HG02885 (cell line): ENCODE data around the gene GPR15LG.

ENCODE experiments used
- ATAC-seq: cut with Tn5 transposase; IDR thresholded peaks from one replicate; pipeline ENCODE4 v1.9.1; 2021; ENCODE audit warnings: mild to moderate bottlenecking; ENCODE audit not compliant: unreplicated experiment, poor library complexity

GPR15LG gene

DNA sequence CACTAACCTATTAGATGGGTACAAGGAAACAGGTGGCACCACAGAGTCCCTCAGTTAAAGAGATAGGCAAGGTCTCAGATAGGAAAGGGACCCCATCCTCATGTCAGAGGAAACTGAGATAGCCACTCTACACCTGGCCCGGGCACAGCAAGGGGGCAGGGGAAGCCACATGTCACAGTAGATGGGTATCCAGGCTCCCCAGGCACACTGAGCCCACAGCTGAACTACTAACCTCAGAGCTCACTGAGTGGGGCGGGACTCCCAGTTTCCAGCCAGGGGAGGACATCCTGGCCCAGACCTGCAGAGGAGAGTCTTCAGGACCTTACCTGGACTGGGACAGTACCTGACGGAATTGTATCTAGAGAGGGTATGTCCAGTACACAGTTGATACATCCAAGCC lies 17.0 kb downstream of the GPR15LG start:
- no peak for ATAC-seq

DNA sequence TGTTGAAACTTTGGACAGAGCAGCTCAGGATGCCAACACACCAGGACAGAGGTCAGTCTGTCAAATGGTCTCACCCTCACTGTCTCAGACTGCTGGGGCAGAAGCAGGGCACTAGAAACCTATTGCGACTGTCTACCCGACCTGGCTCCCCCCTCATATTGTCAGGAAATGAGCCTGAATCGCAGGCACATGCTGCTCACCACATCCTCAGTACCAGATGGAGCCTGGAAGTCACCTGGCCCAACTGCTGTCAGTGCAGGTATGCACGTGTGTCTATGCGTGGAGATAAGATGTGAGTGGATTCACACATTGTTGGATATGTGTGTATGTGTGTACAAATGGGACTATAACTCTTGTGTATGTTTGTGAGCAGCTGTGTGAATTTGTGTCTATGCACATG lies 17.5 kb downstream of the GPR15LG start:
- no peak for ATAC-seq

DNA sequence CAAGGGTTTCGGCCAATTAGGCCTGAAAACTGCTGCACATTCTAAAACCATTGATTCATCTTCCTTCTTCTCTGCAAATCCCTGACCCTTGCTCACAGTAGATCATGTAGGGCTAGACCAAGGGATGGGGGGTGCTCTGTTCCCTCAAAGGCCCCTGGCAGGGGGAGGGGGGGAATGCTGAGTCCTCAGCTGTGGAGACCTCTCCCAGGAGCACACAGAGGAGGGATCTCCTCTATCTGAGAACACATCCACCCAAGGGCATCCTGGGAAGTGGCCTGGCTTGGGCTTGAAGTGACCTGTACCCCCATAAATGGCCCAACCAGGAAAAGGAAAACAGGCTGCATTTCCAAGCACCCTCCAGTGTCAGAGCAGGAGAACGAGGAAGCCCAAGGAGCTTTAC lies 19.7 kb downstream of the GPR15LG start:
- no peak for ATAC-seq

DNA sequence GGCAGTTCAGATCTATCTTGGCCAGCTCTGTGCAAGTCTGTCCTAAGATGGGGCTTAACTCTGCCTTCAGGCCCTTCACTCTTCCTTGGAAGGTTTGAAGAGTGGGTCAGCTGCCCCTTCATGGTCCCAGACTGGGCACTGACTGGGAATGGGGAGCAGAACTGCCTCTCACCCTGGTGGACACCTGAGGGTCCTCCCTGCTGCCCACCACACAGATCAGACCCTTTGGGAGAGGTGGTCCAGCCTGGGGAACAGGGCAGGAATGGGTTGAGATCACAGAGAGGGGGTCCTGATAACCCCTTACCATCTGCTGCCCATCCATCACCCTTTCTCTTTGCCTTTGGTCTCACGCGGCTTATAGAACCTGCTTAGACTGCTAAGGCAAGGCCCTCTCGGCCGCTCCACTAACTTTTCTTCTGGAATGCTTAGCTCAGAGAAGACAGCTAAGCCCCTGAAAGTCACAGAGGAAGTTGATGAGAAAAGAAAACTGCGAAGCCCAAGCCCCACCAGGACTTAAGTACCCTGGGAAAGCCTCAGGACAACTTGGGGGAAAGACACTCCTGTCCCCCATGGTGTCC lies 20.3 kb downstream of the GPR15LG start:
- ATAC-seq: no peak

DNA sequence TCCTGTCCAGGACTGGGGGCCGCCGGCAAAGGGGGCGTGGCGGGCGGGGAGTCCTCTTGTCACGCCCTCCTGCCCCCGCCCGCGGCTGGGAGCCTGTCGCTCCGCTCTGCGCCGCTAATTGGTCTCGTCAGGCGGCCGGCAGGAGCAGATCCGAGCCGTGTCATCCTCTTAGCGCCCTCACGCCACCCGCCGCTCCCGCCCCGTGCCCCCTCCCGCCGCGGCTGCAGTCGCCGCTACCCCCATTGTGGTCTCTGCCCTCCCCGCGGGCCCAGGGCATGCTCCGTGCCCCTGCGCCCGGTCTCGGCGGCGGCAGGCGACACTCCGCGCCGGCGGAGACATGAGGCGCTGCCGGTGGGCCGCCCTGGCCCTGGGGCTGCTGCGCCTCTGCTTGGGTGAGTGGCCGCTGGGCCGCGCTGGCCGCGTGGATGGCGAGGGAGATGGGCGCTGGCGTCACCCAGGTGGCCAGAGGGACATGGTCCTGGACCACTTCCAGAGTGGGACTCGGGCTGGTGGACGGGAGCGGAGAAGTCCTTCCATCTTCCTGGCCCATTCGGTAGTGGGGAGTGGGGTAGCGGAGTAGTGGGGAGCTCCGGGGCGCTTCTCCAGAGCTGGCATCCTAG lies 20.9 kb downstream of the GPR15LG start, which contains the start of gene CDHR1:
TSS of gene CDHR1 (plus strand) at position 114 of the 620 bp plus-strand sequence. CDS start at position 338, 224 bp downstream.
- peak; percentile 75 for ATAC-seq

DNA sequence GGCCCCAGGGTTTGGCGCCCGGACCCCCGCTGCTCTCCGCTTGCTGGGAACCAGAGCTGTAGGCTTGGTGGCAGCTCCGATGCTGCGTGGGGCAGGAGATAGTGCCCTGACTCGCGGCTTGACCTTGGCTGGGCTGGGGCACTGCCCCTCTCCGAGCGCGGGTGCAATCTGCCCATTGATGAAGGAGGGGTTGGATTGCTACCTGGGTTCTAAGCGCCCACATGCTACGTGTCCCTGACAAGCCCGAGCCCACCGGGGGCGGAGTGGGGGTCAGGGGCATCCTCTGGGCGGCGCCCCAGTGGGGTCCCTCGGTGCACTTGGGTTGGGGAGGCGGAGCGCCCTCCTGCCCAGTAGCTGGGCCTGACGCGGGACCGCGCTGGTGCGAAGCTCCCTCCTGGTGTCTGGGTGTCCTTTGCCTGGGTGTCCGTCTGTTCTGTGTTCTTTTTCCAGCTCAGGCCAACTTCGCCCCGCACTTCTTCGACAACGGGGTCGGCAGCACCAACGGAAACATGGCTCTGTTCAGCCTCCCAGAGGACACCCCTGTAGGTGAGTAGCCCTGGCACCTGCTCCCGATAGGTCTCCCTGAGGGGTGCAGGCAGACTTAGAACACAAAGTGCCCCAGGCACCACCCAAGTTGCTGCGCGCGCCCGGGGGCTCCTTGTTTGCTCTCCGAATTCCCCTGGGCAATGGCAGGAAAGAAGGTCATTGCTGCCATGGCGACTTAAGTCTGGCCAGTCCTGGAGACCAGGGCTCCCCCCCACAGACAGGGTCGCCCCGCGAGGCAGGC lies 21.6 kb downstream of the GPR15LG start:
- no peak for ATAC-seq

DNA sequence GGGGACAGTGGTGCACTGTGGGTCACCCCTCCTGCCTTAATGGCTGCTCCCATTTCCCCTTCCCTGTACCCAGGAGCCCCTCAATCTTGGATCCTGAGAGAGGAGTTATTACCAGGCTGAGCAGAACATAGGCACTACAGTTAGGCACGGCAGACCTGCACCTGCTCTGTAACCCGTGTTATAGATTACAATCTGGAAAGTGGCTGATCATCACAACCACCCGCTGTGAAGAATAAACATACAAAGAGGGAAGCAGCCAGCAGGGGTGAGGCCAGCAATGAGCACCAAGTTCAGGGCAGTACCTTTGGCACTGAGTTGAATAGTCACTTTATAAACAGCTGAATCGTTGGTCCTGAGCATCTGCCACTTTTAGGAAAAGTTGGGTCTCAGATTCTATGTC lies 22.5 kb downstream of the GPR15LG start:
- ATAC-seq: no peak

DNA sequence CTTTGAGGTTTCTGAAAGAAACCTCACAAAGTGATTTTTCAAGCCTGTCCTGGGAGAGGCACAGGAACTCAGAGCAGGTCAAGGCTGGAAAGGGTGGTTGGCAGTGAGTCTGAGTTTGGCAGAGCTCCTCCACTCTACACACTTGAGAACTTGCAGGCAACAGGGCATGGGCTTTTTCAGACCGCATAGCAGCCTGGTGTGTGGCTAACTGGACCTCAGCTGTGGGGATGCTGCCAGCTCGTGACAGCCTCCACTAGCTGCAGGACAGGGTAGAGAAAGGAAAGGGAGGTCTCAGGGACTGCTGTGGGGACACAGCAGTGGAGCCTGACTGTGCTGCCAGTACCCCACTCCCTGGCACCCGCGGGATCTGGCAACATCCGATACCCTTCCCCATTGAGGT lies 23.3 kb downstream of the GPR15LG start:
- ATAC-seq: no peak

DNA sequence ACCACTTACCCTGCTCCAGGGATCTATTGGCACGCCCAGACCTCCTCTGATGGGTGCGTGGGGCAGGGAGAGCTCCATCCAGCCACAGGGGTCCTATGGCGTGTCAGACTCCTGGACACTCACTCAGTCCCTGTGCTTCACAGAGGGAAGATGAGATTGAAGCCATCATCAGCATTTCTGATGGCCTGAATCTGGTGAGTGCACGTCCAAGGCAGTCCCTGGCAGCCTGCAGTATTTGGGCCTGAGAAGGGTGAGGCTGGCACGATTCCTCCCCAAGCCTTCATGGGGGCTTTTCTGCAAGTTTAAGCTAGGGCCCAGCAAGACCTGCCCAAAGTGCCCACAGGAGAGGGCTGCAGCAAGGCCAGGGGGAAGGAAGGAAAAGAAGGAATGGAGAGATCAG lies 24.0 kb downstream of the GPR15LG start:
- ATAC-seq: no peak

DNA sequence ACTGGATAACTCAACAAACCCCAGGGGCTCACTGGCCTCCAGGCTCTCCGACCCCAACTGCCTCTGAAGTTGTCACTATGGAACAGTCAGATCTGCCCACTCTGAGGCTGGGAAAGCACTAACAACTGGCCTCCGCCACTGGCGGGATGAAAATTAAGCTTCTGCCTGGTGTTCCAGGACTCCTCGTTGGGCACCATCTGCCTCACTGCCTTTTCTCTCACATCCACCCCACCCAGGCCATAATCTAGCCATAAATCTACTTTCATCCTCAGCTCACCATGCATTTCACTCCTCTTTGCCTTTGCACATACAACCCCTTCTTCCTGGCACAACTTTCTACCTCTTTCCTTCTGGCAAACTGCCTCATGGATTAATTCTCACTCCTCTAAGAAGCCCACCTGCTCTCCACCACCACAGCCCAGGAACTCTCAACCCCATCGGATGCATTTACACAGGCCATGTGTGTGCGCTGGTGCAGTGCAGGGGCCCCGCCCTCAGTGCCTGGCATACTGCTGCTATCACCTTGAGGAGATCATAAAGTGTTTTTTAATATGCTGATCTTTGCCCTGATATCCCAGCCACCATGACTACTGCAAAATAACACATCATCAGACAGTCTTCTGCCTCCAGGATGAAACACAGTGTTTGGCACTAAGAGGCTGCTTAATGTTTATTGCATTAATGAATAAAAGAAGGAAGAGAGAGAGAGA lies 24.8 kb downstream of the GPR15LG start:
- ATAC-seq: no peak

DNA sequence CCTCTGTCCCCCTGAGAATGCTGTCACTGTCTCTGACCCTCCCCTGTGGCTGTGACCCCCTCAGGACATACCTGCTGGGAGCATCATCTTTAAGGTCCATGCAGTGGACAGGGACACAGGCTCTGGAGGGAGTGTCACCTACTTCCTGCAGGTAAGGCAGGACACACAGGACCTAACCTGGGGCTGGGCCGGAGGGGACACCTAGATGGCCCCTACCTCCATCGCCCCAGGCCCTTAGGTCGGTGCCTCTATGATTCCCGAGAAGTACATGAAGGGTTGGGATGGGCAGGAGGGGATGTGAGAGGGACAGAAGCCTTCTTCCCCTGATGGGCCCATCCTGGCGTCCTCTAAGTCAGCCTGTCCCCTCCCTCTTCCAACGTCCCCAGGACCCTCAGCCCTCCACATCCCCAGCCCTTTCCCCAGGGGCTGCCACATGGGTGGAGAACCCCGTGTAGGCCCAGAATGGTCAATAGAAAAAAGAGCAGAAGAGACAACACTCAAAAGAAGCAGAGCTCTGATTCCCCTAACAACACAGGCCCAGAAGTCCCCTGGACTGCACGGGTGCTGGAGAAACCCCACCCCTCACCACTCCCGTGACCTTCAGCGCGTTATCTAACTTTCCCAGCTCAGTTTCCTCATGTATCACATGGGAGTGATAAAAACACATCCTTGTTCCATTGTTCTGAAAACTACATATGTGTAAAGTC lies 27.1 kb downstream of the GPR15LG start:
- ATAC-seq: no peak

DNA sequence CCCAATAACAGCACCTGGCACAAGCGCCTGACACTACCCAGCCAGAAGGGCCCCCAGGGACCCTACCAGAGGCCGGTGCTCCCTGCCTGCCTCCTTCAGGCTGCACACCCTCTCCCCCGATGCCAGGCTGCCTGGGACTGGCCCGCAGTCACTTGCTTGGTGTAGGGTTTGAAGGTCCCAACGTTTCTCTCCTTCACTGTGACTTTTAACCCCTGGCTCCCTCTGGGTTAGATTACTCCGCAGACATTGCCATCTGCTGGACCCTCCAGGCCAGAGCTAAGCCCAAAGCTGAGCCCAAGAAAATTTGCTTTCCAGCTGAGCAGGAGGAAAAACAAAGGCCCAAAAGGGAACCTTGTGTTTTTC lies 27.6 kb downstream of the GPR15LG start:
- no peak for ATAC-seq

DNA sequence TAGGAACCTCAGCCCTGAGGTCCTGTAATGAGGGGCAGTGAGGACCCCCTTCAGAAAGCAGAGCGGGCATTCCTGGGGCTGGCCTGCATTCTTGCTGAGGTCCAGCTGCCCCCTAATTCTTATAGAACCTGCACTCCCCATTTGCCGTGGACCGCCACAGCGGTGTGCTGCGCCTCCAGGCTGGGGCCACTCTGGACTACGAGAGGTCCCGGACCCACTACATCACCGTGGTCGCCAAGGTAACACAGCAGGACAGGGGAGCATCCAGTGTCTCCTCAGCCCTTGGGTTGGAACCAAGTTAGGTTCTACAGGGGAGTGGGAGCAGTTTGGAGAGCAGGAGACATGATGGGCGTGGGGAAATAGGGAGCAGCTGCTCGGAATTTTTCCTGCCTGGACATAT lies 28.1 kb downstream of the GPR15LG start:
- ATAC-seq: no peak

DNA sequence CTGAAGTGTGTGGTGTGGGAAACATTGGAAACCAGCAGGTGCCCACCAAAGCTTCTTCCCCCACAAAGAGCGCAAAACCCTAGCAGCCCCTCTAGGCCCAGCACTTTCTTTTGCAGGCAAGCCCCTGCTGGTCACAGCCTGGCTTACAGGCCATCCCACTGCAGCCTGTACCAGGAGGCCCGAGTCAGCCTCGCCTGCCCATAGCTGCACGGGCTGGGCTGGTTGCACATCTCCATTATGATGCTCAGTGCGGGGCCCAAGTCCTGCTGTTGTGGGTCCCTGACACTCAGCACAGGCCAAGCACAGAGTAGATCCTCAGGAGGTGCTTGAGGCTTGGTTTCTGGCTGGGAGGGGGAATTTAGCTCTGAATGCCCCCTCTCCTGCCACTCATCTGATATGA lies 28.7 kb downstream of the GPR15LG start:
- ATAC-seq: no peak

DNA sequence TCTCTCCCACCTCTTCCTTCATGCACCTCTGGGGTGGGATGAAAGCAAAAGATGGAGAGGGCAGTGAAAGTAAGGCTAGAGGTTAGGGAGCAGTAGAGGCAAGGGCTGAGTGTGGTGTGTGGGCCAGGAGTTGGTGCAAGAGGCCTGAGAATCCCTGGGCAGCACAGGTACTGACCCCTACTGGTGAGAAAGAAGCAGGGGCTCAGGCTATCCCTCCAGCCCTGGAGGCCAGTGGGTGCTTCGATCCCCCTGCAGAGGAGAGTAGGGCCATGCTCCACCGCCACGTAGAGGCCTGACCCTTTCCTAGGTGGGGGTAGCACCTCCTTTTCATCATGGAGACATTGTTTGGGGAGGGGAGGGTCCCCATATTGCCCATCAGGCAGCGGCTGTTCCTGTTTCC lies 30.5 kb downstream of the GPR15LG start:
- ATAC-seq: peak; percentile 69

DNA sequence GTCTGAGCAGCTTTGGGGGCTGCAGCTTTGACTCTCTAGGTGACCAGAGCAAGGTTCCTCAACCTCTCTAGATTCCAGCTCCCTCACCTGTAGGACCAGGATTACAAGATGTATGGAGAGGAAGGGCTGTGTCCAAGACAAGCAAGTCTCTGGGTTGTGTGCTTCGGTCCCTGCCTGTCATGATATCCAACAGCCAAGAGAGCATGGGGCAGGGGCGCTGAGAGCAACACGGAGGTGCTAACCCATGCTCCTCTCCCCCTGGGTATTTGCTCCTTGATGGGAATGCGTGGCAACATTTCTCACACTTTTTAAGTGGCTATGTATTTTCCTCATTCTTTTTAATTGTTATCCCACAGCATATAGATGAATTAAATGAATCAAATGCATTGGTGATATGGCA lies 31.0 kb downstream of the GPR15LG start:
- ATAC-seq: no peak

DNA sequence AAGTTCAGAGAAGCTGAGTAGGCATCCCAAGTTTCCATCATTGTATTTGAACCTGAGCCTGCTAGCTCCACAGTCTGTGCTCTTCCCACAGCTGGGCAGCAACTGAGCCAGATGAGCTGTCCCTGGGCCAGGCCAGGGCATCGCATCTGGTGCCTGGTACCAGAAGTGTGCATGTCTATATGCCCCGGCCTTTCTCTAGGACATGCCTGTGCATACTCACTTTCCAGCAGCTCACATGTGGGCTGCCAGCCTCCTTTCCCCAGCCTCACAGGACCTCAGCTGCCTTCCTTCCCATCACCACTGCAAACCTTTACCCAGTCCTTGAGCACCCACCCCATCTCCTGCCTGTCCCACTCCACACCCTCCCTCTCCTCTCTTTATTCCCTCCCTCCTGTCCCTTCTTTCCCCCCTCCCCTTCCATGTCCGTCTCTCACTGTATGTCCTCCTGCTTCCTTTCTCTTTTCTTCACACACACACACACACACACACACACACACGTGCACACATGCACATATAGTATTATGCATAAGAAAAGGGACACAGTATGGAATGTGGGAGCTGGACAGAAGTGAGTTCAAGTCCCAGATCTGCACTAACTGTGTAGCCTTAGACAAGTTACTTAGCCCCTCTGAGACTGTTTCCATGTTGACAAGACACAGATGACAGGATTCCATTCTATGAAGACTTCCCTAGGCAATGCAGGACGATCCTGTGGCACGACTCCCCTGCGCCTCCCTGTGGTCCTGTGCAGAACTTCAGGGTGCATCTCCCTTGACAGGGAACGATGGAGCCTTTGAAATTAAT lies 31.6 kb downstream of the GPR15LG start:
- ATAC-seq: peak; percentile 86

DNA sequence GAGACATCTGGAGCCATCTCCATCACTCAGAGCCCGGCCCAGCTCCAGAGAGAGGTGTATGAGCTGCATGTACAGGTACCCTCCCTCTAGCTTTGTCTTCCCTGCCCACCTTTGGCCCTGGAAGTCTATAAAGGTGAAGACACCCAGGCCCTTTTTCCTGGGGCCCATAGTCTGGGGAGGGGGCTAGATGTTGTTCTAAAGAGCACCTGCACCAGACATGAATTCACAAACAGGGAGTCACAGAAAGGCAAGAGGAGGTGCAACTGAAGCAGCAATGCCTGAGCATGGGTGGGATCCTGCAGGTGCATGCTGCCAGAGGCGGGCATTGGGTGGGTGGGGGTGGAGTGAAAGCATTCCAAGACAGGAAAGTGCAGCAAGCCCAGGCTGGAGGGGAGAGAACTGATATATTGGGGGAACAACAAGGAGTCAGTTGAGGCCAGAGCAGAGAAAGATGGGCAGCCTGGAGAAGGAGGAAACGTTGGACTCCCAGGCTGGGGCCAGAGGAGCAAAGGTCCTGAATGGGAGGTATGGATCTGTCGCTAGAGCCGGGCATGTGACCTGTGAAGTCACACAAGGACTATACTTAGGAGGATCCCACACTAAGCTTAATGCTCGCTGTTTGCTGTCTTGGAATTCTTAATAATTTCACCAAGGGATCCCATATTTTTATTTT lies 32.4 kb downstream of the GPR15LG start:
- ATAC-seq: no peak

DNA sequence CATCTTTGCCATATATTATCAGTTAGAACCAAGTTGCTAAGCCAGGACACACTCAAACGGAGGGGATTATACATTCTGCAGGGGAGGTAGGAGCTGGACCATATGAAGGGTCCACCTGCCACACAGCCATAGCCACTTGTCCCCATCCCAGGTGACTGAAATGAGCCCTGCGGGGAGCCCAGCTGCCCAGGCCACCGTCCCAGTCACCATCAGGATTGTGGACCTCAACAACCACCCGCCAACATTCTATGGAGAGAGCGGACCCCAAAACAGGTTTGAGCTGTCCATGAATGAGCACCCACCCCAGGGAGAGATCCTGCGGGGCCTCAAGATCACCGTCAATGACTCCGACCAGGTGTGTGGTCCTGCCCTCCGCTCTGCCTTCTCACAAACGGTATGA lies 34.4 kb downstream of the GPR15LG start:
- no peak for ATAC-seq
